Measurements from ENCODE around the gene FAM47E.
"Not testable (repeated sequence)": the region's sequence is repeated elsewhere in the genome, so short reads cannot be mapped to it uniquely, and the experiment has no call there.

Gene FAM47E

DNA sequence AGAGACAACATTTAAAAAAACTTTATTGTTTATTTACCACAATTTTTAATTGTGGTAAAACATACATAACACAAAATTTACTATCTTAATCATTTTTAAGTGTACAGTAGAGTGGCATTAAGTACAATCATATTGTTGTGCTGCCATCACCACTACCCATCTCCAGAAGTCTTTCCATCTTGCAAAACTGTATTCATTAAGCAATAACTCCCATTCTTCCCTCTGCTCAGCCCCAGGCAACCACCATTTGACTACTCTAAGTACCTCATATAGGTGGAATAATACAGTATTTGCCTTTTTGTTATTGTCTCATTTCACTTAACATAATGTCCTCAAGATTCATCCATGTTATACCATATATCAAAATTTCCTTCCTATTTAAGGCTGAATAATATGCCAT lies 12.8 kb upstream of the FAM47E start:
- Mint-ChIP-seq H3K27ac (no peak overlapping the region), H3K4me1 (no peaks in the 10 kb centered on the region), H3K4me3 (no peak overlapping the region), H3K27me3 (no peaks in the 10 kb centered on the region), H3K9me3 (peaks cover 24% of the 10 kb centered on the region), H3K36me3 (ENCODE audit: low read depth) (no peaks in the 10 kb centered on the region)
- ATAC-seq (no peak), DNase-seq (no peak)

DNA sequence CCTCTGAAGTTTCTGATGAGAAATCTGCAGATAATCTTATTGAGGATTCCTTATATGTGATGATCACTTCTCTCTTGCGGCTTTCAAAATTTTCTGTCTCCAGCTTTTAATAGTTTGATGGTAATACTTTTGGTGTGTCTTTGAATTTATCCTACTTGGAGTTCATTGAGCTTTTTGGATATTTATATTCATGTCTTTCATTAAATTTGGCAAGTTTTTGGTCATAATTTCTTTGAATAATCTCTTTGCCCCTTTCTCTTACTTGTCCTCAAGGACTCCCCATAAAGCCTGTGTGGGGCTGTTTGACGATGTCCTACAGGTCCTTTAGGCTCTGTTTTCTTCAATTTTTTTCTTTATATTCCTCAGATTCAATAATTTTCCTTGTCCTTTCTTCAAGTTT lies 11.3 kb upstream of the FAM47E start:
- peaks cover 24% of the 10 kb centered on the region for H3K9me3 Mint-ChIP-seq
- no peaks in the 10 kb centered on the region for H3K4me1 Mint-ChIP-seq
- DNase-seq, result no peak
- no peaks in the 10 kb centered on the region for H3K36me3 Mint-ChIP-seq (ENCODE audit: low read depth)
- H3K27me3 Mint-ChIP-seq, result no peaks in the 10 kb centered on the region
- no peak for ATAC-seq
- H3K27ac Mint-ChIP-seq, result no peak overlapping the region
- no peak overlapping the region for H3K4me3 Mint-ChIP-seq

DNA sequence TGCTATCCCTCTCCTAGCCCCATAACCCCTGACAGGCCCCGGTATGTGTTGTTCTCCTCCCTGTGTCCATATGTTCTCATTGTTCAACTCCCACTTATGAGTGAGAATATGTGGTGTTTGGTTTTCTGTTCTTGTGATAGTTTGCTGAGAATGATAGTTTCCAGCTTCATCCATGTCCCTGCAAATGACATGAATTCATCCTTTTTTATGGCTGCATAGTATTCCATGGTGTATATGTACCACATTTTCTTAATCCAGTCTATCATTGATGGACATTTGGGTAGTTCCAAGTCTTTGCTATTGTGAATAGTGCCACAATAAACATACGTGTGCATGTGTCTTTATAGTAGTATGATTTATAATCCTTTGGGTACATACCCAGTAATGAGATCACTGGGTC lies 7.6 kb upstream of the FAM47E start:
- H3K4me1 Mint-ChIP-seq; H3K27me3 Mint-ChIP-seq; ATAC-seq; H3K36me3 Mint-ChIP-seq (ENCODE audit: low read depth); DNase-seq; H3K27ac Mint-ChIP-seq; H3K4me3 Mint-ChIP-seq: not testable (repeated sequence)
- peaks cover 18% of the 10 kb centered on the region for H3K9me3 Mint-ChIP-seq

DNA sequence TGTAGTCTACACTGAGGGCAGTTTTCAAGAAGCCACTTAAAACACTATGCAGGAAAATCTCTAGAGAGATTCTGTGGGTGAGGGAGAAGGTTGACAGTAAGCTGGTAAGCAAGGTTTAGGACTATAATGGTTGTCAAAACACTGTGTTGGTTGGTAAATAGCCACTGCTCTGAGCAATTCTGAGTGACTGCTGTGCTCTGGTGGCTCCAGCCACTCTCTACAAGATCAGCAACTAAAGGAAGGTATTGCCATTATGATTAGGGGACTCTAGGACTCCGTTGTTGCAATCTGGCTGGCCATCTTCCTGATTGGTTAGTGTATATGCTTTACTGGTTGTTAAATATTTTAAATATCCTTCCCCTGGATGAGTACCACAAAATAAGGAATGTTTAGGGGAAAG lies 5.5 kb upstream of the FAM47E start:
- peaks cover 25% of the 10 kb centered on the region for H3K27me3 Mint-ChIP-seq
- peaks cover 3% of the 10 kb centered on the region for H3K4me1 Mint-ChIP-seq
- ATAC-seq (no peak), DNase-seq (no peak)
- H3K9me3 Mint-ChIP-seq, result peaks cover under 1% of the 10 kb centered on the region
- no peak overlapping the region for H3K27ac Mint-ChIP-seq
- no peak overlapping the region for H3K4me3 Mint-ChIP-seq
- no peaks in the 10 kb centered on the region for H3K36me3 Mint-ChIP-seq (ENCODE audit: low read depth)

DNA sequence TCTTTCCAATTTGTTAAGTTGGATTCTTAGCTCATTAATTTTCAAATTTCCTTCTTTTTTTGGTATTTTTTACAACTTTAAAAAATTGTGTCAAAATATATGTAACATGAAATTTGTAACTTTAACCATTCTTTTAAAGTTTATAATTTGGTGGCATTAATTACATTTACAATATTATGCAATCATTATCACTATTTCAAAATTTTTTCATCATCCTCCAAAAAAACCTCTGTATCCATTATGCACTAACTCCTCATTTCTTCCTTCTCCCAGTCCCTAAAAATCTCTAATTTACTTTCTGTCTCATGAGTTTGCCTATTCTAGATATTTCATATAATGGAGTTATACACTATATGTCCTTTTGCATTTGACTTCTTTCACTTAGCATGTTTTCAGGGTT lies 4.7 kb upstream of the FAM47E start:
- no peak overlapping the region for H3K27ac Mint-ChIP-seq

DNA sequence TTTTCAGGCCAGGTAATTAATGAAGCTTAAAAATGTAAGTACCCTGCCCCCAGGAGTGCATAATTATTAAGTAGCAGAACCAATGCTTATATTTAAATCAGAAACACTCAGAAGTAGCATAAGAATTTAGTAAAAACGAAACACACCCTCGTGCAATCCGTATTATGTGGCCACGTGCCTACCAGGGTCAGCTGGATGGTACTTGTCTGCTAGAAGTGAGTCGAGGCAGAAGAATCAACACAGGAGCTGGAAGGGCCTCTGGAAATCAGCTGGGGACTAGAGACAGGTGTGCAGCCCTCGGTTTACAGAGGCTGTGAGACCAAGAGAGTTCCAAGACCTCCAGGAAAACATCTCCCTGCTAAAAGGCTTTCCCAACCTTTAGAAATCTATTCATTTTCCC lies 559 bp upstream of the FAM47E start:
- ATAC-seq (no peak), DNase-seq (no peak)
- Mint-ChIP-seq H3K27me3 (peaks cover 53% of the 10 kb centered on the region), H3K4me3 (peak overlapping the region; percentile 76), H3K36me3 (ENCODE audit: low read depth) (no peaks in the 10 kb centered on the region), H3K27ac (no peak overlapping the region), H3K9me3 (no peaks in the 10 kb centered on the region), H3K4me1 (peaks cover 7% of the 10 kb centered on the region)

More for the DNA sequence above, 4.7 kb upstream of the FAM47E start:
- no peak overlapping the region for H3K4me3 Mint-ChIP-seq
- peaks cover 7% of the 10 kb centered on the region for H3K4me1 Mint-ChIP-seq
- peaks cover 29% of the 10 kb centered on the region for H3K27me3 Mint-ChIP-seq
- H3K36me3 Mint-ChIP-seq (ENCODE audit: low read depth), result no peaks in the 10 kb centered on the region
- no peak for ATAC-seq
- DNase-seq, result no peak
- H3K9me3 Mint-ChIP-seq, result no peaks in the 10 kb centered on the region

DNA sequence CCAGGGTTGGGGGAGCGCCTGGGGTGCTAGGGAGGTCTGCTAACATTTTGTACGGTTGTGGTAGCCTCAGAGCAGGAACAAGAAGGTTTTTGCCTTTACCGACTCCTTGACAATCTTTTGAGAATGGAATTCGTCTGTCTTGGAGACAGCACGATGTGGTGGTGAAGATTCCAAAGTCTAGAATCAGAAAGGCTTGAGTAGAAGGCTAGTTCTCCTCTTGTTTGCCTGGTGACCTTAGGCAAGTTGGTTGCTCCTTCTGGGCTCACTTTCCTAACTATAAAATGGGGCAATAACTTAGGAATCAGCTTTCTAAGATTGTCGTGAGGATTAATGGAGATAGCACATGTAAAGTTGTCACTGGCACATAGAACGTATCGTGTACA lies 741 bp downstream of the FAM47E start:
- DNase-seq (no peak), ATAC-seq (no peak)
- H3K27ac Mint-ChIP-seq, result no peak overlapping the region
- H3K9me3 Mint-ChIP-seq, result no peaks in the 10 kb centered on the region
- H3K27me3 Mint-ChIP-seq, result peaks cover 53% of the 10 kb centered on the region
- H3K36me3 Mint-ChIP-seq (ENCODE audit: low read depth), result no peaks in the 10 kb centered on the region
- peaks cover 7% of the 10 kb centered on the region for H3K4me1 Mint-ChIP-seq
- no peak overlapping the region for H3K4me3 Mint-ChIP-seq

DNA sequence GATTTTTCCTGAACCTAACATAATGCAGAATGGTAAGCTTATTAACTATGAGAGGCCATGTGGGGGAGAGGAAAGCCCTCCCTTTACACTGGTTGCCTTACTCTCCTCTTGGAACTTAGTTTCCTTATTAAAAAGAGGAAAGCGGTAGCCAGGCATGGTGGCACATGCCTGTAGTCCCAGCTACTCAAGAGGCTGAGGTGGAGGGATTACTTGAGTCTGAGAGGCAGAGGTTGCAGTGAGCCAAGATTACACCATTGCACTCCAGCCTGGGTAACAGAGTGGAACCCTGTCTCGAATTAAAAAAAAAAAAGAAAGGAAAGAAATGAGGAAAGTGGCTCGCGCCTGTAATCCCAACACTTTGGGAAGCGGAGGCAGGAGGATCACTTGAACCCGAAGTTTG lies 2.0 kb downstream of the FAM47E start:
- Mint-ChIP-seq H3K36me3 (ENCODE audit: low read depth) (no peaks in the 10 kb centered on the region), H3K4me1 (peaks cover 7% of the 10 kb centered on the region), H3K27me3 (peaks cover 48% of the 10 kb centered on the region), H3K9me3 (no peaks in the 10 kb centered on the region), H3K27ac (no peak overlapping the region), H3K4me3 (no peak overlapping the region)
- no peak for ATAC-seq
- DNase-seq, result no peak

DNA sequence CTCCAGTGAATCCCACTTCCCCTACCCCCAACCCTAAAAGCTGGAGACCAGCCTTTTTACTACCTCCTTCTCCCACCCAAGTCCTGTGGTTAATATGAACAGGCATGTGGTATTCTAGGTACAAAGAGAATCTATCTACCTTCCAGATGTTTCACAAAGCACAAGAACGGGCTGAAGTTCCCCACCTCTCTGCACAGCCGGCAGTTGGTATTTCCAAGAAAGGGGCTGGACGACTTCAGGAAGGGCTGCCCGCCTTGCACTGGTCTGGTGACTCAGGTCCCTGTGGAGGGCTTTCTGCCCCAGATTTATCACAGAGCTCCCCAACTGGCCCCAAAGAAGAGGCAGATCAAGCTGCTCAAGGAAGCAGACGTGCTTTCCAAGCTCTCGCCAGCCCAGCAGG lies 4.5 kb downstream of the FAM47E start:
- H3K9me3 Mint-ChIP-seq, result no peaks in the 10 kb centered on the region

DNA sequence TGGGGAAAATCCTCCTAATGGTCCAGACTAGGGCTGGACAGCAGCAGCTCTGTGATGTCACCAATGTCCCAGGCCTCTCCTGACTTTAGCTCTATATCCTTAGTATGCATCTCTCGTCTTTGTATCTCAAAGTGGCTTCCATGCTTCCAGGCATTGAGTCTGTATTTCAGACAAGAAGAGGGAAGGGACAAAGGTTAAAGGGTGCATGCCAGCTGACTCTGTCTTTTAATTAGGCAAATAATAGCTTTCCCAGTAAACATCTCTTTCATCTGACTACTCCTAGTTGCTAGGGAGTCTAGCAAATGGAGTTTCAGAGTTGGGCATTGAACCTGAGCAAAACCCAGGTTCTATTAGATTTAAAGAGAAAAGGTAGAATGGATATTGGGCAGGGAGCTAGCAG lies 5.4 kb downstream of the FAM47E start:
- H3K27ac Mint-ChIP-seq, result no peak overlapping the region
- H3K27me3 Mint-ChIP-seq, result peaks cover 24% of the 10 kb centered on the region
- no peak for ATAC-seq
- no peaks in the 10 kb centered on the region for H3K9me3 Mint-ChIP-seq
- H3K4me1 Mint-ChIP-seq, result no peaks in the 10 kb centered on the region
- H3K4me3 Mint-ChIP-seq, result no peak overlapping the region
- no peaks in the 10 kb centered on the region for H3K36me3 Mint-ChIP-seq (ENCODE audit: low read depth)
- no peak for DNase-seq

More for the DNA sequence above, 4.5 kb downstream of the FAM47E start:
- Mint-ChIP-seq H3K27ac (no peak overlapping the region), H3K27me3 (peaks cover 29% of the 10 kb centered on the region), H3K4me1 (peaks cover 4% of the 10 kb centered on the region), H3K4me3 (no peak overlapping the region), H3K36me3 (ENCODE audit: low read depth) (no peaks in the 10 kb centered on the region)
- DNase-seq, result no peak
- no peak for ATAC-seq

DNA sequence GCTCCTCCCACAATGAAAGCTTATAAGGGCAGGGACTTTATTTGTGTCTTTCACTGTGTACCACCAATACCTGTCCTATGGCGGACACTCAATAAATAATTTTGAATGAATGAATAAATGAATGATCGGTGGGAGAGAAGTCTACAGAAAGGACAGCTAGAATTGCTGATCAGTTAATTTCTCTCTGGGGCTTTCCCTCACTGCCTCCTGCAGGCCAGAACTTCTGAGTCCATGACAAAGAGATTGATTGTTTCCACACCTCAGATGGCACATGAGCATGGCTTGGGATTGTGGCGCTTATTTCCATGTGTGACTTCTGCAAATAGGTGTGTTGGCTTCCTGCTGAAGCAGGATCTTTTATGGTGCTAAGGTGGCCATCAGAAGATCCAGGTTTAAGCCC lies 6.3 kb downstream of the FAM47E start:
- H3K36me3 Mint-ChIP-seq (ENCODE audit: low read depth), result no peaks in the 10 kb centered on the region
- ATAC-seq, result no peak
- H3K27ac Mint-ChIP-seq, result no peak overlapping the region
- peaks cover 17% of the 10 kb centered on the region for H3K27me3 Mint-ChIP-seq
- no peak overlapping the region for H3K4me3 Mint-ChIP-seq
- H3K9me3 Mint-ChIP-seq, result no peaks in the 10 kb centered on the region
- DNase-seq, result no peak
- H3K4me1 Mint-ChIP-seq, result no peaks in the 10 kb centered on the region

DNA sequence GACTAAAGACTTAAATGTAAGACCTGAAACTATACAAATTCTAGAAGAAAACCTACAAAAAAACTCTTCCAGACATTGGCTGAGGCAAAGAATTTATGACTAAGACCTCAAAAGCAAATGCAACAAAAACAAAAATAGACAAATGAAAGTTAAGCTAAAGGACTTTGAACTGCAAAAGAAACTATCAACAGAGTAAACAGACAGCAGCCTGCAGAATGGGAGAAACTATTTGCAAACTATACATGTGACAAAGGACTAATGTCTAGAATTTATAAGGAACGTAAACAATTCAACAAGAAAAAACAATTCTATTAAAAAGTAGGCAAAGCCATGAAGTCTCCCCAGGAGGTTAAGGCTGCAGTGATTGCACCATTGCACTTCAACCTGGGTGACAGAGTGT lies 9.1 kb downstream of the FAM47E start:
- DNase-seq (no peak), ATAC-seq (no peak)
- H3K4me1 Mint-ChIP-seq, result no peaks in the 10 kb centered on the region
- no peak overlapping the region for H3K4me3 Mint-ChIP-seq
- H3K36me3 Mint-ChIP-seq (ENCODE audit: low read depth), result no peaks in the 10 kb centered on the region
- no peaks in the 10 kb centered on the region for H3K27me3 Mint-ChIP-seq
- H3K27ac Mint-ChIP-seq, result no peak overlapping the region
- no peaks in the 10 kb centered on the region for H3K9me3 Mint-ChIP-seq

DNA sequence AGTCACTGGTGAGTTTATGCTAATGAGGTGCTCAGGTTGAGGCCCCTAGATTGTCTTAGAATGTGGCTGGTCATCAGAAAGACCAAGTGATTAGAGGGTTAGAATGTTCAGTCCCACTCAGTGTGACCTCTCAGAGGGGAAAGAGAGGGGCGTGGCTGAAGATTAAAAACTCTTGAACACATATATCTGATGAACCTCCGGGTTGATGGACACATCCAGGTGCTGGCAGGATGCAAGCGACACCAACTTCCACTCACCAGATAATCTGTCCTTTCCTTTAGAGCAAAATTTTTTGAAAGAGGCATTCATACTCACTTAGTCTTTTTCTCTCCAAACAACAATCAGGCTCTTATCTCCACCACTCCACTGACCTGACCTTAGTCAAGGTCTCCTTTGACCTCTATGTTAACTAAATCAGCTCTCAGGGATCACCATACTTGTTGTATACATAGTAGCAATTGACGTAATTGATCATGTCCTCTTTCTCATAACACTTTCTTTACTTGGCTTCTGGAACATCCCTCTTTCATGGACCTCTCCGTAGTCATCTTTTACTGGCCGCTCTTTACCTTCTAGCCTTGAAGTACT lies 14.2 kb downstream of the FAM47E start:
- H3K36me3 Mint-ChIP-seq (ENCODE audit: low read depth), result no peaks in the 10 kb centered on the region
- no peaks in the 10 kb centered on the region for H3K9me3 Mint-ChIP-seq
- H3K27ac Mint-ChIP-seq, result no peak overlapping the region
- ATAC-seq, result no peak
- H3K4me1 Mint-ChIP-seq, result no peaks in the 10 kb centered on the region
- H3K27me3 Mint-ChIP-seq, result peaks cover 1% of the 10 kb centered on the region
- no peak overlapping the region for H3K4me3 Mint-ChIP-seq
- no peak for DNase-seq

DNA sequence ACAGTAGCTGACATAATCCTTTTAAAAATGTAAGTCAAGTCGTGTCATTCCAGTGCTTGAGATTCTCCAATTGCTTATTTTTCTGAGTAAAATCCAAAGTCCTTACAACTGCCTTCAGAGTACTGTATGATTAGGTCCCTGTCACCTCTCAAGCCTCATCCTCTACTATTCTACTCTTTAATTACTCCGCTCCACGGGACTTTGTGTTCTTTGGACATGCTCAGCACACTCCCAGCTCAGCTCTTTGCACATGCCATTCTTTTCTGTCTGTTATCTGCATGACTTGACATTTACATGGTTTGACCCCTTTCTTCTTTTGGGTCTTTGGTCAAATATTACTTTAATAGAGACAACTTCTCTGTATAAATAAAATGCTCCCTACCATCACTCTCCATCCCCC lies 15.1 kb downstream of the FAM47E start:
- Mint-ChIP-seq H3K4me3 (no peak overlapping the region), H3K27ac (no peak overlapping the region), H3K27me3 (peaks cover 3% of the 10 kb centered on the region), H3K4me1 (no peaks in the 10 kb centered on the region), H3K9me3 (no peaks in the 10 kb centered on the region), H3K36me3 (ENCODE audit: low read depth) (no peaks in the 10 kb centered on the region)
- no peak for ATAC-seq
- no peak for DNase-seq

DNA sequence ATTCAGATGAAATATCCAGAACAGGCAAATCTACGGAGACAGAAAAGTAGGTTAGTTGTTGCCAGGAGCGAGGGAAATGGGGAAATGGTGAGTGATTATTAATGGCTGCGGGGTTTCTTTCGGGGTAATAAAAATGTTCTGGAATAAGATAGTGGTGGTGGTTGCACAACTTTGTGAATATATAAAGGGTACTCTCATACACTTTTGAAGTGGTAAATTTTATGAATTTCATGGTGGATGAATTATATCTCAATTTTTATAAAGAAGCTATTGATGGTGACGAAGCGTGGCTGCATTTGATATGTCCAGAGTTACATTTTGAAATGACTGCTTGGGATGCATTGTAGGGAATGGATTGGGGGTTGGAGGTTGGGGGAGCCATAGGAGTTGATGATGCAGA lies 16.3 kb downstream of the FAM47E start:
- ATAC-seq (no peak), DNase-seq (no peak)
- Mint-ChIP-seq H3K4me1 (no peaks in the 10 kb centered on the region), H3K27ac (no peak overlapping the region), H3K36me3 (ENCODE audit: low read depth) (no peaks in the 10 kb centered on the region), H3K9me3 (no peaks in the 10 kb centered on the region), H3K27me3 (peaks cover 3% of the 10 kb centered on the region), H3K4me3 (no peak overlapping the region)

Data from activated naive CD8-positive, alpha-beta T cell treated with anti-CD3 and anti-CD28 coated beads, Interleukin-2, amount 50 U/mL, for 24 hours (primary cell).